GM21526 (cell line): ENCODE data around the gene UBE2J2.
"Not testable (repeated sequence)": the region's sequence is repeated elsewhere in the genome, so short reads cannot be mapped to it uniquely, and the experiment has no call there.

Experiments
- ATAC-seq: cut with Tn5 transposase; IDR thresholded peaks from one replicate; pipeline ENCODE4 v1.9.1; 2021; ENCODE audit warnings: moderate library complexity; ENCODE audit not compliant: unreplicated experiment, low FRiP score

Gene UBE2J2

GRCh38 chr1:1273512-1274298 is at the start of gene UBE2J2:
Gene UBE2J2, minus strand, starts transcription at chr1:1273854. Its CDS starts 5,862 bp downstream, at chr1:1267992.
- ATAC-seq: peak; percentile 72

GRCh38 chr1:1322952-1323351 is 49.3 kb upstream of the UBE2J2 start:
- ATAC-seq: no peak

GRCh38 chr1:1322418-1322817 is 48.8 kb upstream of the UBE2J2 start:
- no peak for ATAC-seq

- no peak for ATAC-seq
These were observed 47.8 kb upstream of the UBE2J2 start for GRCh38 chr1:1321477-1321876.

- no peak for ATAC-seq
These were observed 47.2 kb upstream of the UBE2J2 start for GRCh38 chr1:1320666-1321448.

- ATAC-seq: no peak
These were observed 45.9 kb upstream of the UBE2J2 start for GRCh38 chr1:1319646-1319941.

GRCh38 chr1:1318777-1319645 is 45.4 kb upstream of the UBE2J2 start:
- ATAC-seq: no peak

GRCh38 chr1:1318131-1318652 is 44.5 kb upstream of the UBE2J2 start:
- no peak for ATAC-seq

- no peak for ATAC-seq
These were observed 43.8 kb upstream of the UBE2J2 start for GRCh38 chr1:1317420-1317819.

GRCh38 chr1:1316199-1316598 is 42.5 kb upstream of the UBE2J2 start:
- not testable (repeated sequence) for ATAC-seq

- ATAC-seq: no peak
These were observed 41.8 kb upstream of the UBE2J2 start for GRCh38 chr1:1315435-1315954.

GRCh38 chr1:1314678-1315335 is 41.2 kb upstream of the UBE2J2 start:
- no peak for ATAC-seq

GRCh38 chr1:1314237-1314586 is 40.6 kb upstream of the UBE2J2 start:
- ATAC-seq: no peak

GRCh38 chr1:1313500-1314236 is 40.0 kb upstream of the UBE2J2 start:
- no peak for ATAC-seq

GRCh38 chr1:1312450-1313314 is 39.0 kb upstream of the UBE2J2 start:
- ATAC-seq: no peak

- no peak for ATAC-seq
These were observed 37.8 kb upstream of the UBE2J2 start for GRCh38 chr1:1311107-1312104.

GRCh38 chr1:1310476-1311053 is 36.9 kb upstream of the UBE2J2 start:
- ATAC-seq: no peak
